GM18505 (cell line): ENCODE results near the gene CRLF1.
"Not testable (repeated sequence)": the region's sequence is repeated elsewhere in the genome, so short reads cannot be mapped to it uniquely, and the experiment has no call there.

Experiments used
- ATAC-seq: cut with Tn5 transposase; IDR thresholded peaks from one replicate; pipeline ENCODE4 v1.9.1; 2021; ENCODE audit not compliant: unreplicated experiment
- POLR2A ChIP-seq: IDR thresholded peaks from 4 replicates; pipeline ENCODE4 v1.6.1; 2011; ENCODE audit warnings: borderline replicate concordance; ENCODE audit not compliant: insufficient read depth, insufficient read length; ENCODE audit errors: extremely low read depth

The CRLF1 gene

GRCh38 chr19:18608805-18609716 lies 2.5 kb upstream of the CRLF1 start:
- no peak for ATAC-seq
- TF ChIP-seq POLR2A = no peak

- TF ChIP-seq POLR2A = no peak
- no peak for ATAC-seq
These were observed 1.7 kb upstream of the CRLF1 start for GRCh38 chr19:18608102-18608804.

GRCh38 chr19:18607226-18608101 lies 865 bp upstream of the CRLF1 start:
- no peak for ATAC-seq
- no peak for TF ChIP-seq POLR2A

- ATAC-seq = no peak
- no peak for TF ChIP-seq POLR2A
These were observed 886 bp downstream of the CRLF1 start for GRCh38 chr19:18605546-18606280.

- ATAC-seq = no peak
- TF ChIP-seq POLR2A = no peak
These were observed 1.4 kb downstream of the CRLF1 start for GRCh38 chr19:18605196-18605545.

- no peak for TF ChIP-seq POLR2A
- no peak for ATAC-seq
These were observed 1.8 kb downstream of the CRLF1 start for GRCh38 chr19:18604820-18605159.

GRCh38 chr19:18603958-18604819 lies 2.4 kb downstream of the CRLF1 start:
- no peak for ATAC-seq
- TF ChIP-seq POLR2A = no peak

- no peak for ATAC-seq
- TF ChIP-seq POLR2A = no peak
These were observed 3.2 kb downstream of the CRLF1 start for GRCh38 chr19:18603255-18603957.

GRCh38 chr19:18601875-18602274 lies 4.7 kb downstream of the CRLF1 start:
- no peak for TF ChIP-seq POLR2A
- ATAC-seq = no peak

- not testable (repeated sequence) for ATAC-seq
These were observed 5.8 kb downstream of the CRLF1 start for GRCh38 chr19:18600692-18601397.

- no peak for ATAC-seq
- no peak for TF ChIP-seq POLR2A
These were observed 7.1 kb downstream of the CRLF1 start for GRCh38 chr19:18599485-18599884.

GRCh38 chr19:18597809-18598660 lies 8.6 kb downstream of the CRLF1 start:
- TF ChIP-seq POLR2A = no peak
- no peak for ATAC-seq
